Measurements from ENCODE around the gene INSYN1.

DNA sequence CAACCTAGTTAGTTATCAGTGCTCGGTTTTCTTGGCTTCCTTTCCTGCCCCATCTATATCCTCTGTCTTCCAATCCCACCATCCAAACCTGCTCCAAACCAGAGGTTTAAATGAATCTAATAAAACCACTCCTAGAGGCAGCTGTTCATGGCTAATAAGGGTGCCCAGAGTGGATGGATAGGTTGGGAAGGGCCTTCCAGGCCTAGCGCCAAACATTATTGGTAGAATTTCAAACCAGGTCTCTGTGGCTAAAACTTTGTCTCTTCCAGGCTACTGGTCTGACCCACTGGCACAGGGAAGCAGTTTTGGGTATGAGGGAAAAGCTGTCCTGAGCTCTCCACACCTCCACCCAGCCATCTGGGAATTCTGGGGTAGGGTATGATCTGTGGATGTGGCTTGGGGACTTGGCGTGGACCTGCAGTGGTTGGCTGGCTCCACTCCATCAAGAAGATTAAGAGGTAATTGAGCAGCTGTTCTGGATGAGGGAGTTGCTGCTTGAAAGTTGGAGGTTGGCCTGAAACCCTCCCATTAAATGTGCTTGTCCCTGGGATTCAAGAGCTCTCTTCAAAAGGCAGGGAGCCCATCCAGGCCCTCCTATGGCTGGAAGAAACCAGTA, 29.3 kb upstream of the INSYN1 start:
- TF ChIP-seq, protein P1, sequence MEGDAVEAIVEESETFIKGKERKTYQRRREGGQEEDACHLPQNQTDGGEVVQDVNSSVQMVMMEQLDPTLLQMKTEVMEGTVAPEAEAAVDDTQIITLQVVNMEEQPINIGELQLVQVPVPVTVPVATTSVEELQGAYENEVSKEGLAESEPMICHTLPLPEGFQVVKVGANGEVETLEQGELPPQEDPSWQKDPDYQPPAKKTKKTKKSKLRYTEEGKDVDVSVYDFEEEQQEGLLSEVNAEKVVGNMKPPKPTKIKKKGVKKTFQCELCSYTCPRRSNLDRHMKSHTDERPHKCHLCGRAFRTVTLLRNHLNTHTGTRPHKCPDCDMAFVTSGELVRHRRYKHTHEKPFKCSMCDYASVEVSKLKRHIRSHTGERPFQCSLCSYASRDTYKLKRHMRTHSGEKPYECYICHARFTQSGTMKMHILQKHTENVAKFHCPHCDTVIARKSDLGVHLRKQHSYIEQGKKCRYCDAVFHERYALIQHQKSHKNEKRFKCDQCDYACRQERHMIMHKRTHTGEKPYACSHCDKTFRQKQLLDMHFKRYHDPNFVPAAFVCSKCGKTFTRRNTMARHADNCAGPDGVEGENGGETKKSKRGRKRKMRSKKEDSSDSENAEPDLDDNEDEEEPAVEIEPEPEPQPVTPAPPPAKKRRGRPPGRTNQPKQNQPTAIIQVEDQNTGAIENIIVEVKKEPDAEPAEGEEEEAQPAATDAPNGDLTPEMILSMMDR (IDR thresholded peaks at IDR 0.05): no peak
- TF ChIP-seq POLR2A (IDR thresholded peaks at IDR 0.05) (no peak), POLR2AphosphoS5 (IDR thresholded peaks at IDR 0.05) (no peak)

Data from prostate gland (tissue), 2 donors.